HL-60 (cell line): ENCODE measurements around the gene LARP4B.

Source experiments
- DNase-seq, 2 experiments: peaks; one replicate each; pipeline ENCODE4 v3.0.0-alpha.2; 2010 to 2020; ENCODE audit warnings: low read depth in 1 of 2, low spot score in 1 of 2
- H3K27ac ChIP-seq: fragments of 250-450 bp; sonication (Bioruptor Pico); replicated peaks from 2 replicates; pipeline ENCODE4 v1.5.1; 2020; ENCODE audit warnings: mild to moderate bottlenecking, moderate library complexity
- H3K27me3 ChIP-seq: fragments of 250-450 bp; sonication (Bioruptor Pico); 2 replicates; pipeline ENCODE4 v1.5.1; 2021; ENCODE audit warnings: mild to moderate bottlenecking, moderate library complexity; ENCODE audit not compliant: insufficient read depth, poor library complexity, severe bottlenecking
- H3K4me3 ChIP-seq: replicated peaks from 2 replicates; pipeline ENCODE4 v1.5.1; 2011; ENCODE audit warnings: mild to moderate bottlenecking, control low read depth, low read length; ENCODE audit not compliant: insufficient read depth
- CTCF ChIP-seq: IDR thresholded peaks from one replicate; pipeline ENCODE4 v1.5.1; 2011; ENCODE audit warnings: low read length, control low read depth, inconsistent platforms; ENCODE audit not compliant: insufficient read depth
- GABPA ChIP-seq: IDR thresholded peaks from 2 replicates; pipeline ENCODE4 v1.6.1; 2012; ENCODE audit warnings: low read depth
- POLR2AphosphoS5 ChIP-seq: IDR thresholded peaks from 2 replicates; pipeline ENCODE4 v1.6.1; 2012; ENCODE audit warnings: low read depth
- REST ChIP-seq: IDR thresholded peaks from 2 replicates; pipeline ENCODE4 v1.6.1; 2012; ENCODE audit warnings: low read depth; ENCODE audit not compliant: insufficient replicate concordance
- SPI1 ChIP-seq: IDR thresholded peaks from 2 replicates; pipeline ENCODE4 v1.6.1; 2012; ENCODE audit warnings: low read depth, mild to moderate bottlenecking, borderline replicate concordance

Gene LARP4B

GRCh38 chr10:896982-897381 lies 34.5 kb downstream of the LARP4B start:
- H3K27me3 ChIP-seq = no peaks in the 10 kb centered on the region
- H3K27ac ChIP-seq = no peak overlapping the region
- no peak for DNase-seq
- H3K4me3 ChIP-seq = no peak overlapping the region
- TF ChIP-seq SPI1 = no peak
- TF ChIP-seq CTCF = no peak
- no peak for TF ChIP-seq POLR2AphosphoS5
- TF ChIP-seq REST = no peak
- no peak for TF ChIP-seq GABPA

DNA sequence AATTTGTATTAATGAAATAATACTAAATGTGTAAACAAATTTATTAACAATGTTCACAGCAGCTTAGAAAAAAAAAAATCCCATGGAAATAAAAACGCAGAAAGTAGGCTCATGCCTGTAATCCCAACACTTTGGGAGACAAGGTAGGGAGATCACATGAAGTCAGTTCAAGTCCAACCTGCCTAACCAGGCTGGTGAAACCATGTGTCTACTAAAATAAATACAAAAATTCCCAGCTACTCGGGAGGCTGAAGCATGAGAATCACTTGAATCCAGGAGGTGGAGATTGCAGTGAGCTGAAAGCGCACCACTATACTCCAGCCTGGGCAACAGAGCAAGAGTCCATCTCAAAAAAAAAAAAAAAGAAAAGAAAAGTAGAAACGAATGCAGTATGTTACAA lies 36.2 kb downstream of the LARP4B start:
- DNase-seq = no peak
- no peaks in the 10 kb centered on the region for H3K27me3 ChIP-seq
- no peak overlapping the region for H3K27ac ChIP-seq
- no peak overlapping the region for H3K4me3 ChIP-seq
- no peak for TF ChIP-seq GABPA
- TF ChIP-seq REST = no peak
- TF ChIP-seq CTCF = no peak
- TF ChIP-seq POLR2AphosphoS5 = no peak
- no peak for TF ChIP-seq SPI1

GRCh38 chr10:878895-879294 lies 52.6 kb downstream of the LARP4B start:
- Histone ChIP-seq H3K27me3 (no peaks in the 10 kb centered on the region), H3K4me3 (no peak overlapping the region), H3K27ac (no peak overlapping the region)
- DNase-seq = no peak
- TF ChIP-seq POLR2AphosphoS5 = no peak

GRCh38 chr10:878333-878759 lies 53.2 kb downstream of the LARP4B start:
- no peak for DNase-seq
- no peaks in the 10 kb centered on the region for H3K27me3 ChIP-seq
- no peak for TF ChIP-seq CTCF
- TF ChIP-seq SPI1 = no peak
- TF ChIP-seq GABPA = no peak
- no peak for TF ChIP-seq REST
- TF ChIP-seq POLR2AphosphoS5 = no peak
- H3K4me3 ChIP-seq = no peak overlapping the region
- H3K27ac ChIP-seq = no peak overlapping the region
